ENCODE data around the gene SSBP4. TPM values are rescaled to one million over a fixed set of nuclear protein-coding genes. Genes with fewer than 3 reads are reported as not detected.

Gene SSBP4
- total and polyA plus RNA-seq, 9 of the 15 experiments (the other 6 are each of a cell fraction or from before 2014, with no cell fraction given), result 1.1 to 189 (median 39.0) TPM

- TF ChIP-seq ADNP (tag; IDR thresholded peaks at IDR 0.05), result peak; percentile 93
- TF ChIP-seq E2F5 (CRISPR knock-in tag; IDR thresholded peaks at IDR 0.05), result no peak
- no peak for TF ChIP-seq MCM3 (IDR thresholded peaks at IDR 0.05)
- no peak for TF ChIP-seq E4F1 (CRISPR knock-in tag; IDR thresholded peaks at IDR 0.05; ENCODE audit: borderline replicate concordance)
- TF ChIP-seq ZEB2 (IDR thresholded peaks at IDR 0.05), result peak; percentile 81
- TF ChIP-seq ZNF561 (CRISPR knock-in tag; conservative IDR thresholded peaks at IDR 0.05), result no peak
- peak; percentile 15; the same call in 1 of the 2 replicates for TF ChIP-seq XRCC5 (IDR thresholded peaks at IDR 0.05; ENCODE audit: low read depth, low read length)
- no peak for TF ChIP-seq TRIM25 (IDR thresholded peaks at IDR 0.05; ENCODE audit: borderline replicate concordance)
- peak; percentile 33 for TF ChIP-seq CREBBP (IDR thresholded peaks at IDR 0.05; ENCODE audit: low read depth, low read length)
- TF ChIP-seq KDM1A (IDR thresholded peaks at IDR 0.05), result peak in 1 of 2 experiments; percentile 74; a peak in 3 of 4 replicates
- peak; percentile 67; the same call in 1 of the 2 replicates for TF ChIP-seq ZBTB7A (IDR thresholded peaks at IDR 0.05; ENCODE audit: borderline replicate concordance, control insufficient read depth, low read depth, low read length)
- peak; percentile 56; the same call in 1 of the 2 replicates for TF ChIP-seq TAL1 (IDR thresholded peaks at IDR 0.05)
- TF ChIP-seq CBFA2T2 (conservative IDR thresholded peaks at IDR 0.05), result peak; percentile 65
- TF ChIP-seq ZNF277 (CRISPR knock-in tag; IDR thresholded peaks at IDR 0.05; ENCODE audit: borderline replicate concordance), result no peak
- TF ChIP-seq ZBTB49 (CRISPR knock-in tag; IDR thresholded peaks at IDR 0.05; ENCODE audit: borderline replicate concordance), result no peak
- TF ChIP-seq CBX3 (IDR thresholded peaks at IDR 0.05; ENCODE audit: borderline replicate concordance in 1 of 2, low read length in 2 of 2), result peak in 1 of 2 experiments; percentile 86; a peak in 1 of 3 replicates
- no peak for TF ChIP-seq RAD51 (IDR thresholded peaks at IDR 0.05; ENCODE audit: borderline replicate concordance, low read depth)
- TF ChIP-seq ZNF282 (CRISPR knock-in tag; IDR thresholded peaks at IDR 0.05), result no peak
Observed at GRCh38 chr19:18441804-18442788, 22.9 kb downstream of the SSBP4 start (continued).

Measured in K562 (cell line).